Nucleus accumbens (tissue), 56 donors: ENCODE measurements around the gene CPZ.

Experiments
- DNase-seq, 56 donors: peaks; one replicate each; lab custom pipeline; 2025; lab: John Stamatoyannopoulos, UW

The CPZ gene

GRCh38 chr4:8579526-8580320, 12.8 kb upstream of the CPZ start:
- no peak for DNase-seq

DNA sequence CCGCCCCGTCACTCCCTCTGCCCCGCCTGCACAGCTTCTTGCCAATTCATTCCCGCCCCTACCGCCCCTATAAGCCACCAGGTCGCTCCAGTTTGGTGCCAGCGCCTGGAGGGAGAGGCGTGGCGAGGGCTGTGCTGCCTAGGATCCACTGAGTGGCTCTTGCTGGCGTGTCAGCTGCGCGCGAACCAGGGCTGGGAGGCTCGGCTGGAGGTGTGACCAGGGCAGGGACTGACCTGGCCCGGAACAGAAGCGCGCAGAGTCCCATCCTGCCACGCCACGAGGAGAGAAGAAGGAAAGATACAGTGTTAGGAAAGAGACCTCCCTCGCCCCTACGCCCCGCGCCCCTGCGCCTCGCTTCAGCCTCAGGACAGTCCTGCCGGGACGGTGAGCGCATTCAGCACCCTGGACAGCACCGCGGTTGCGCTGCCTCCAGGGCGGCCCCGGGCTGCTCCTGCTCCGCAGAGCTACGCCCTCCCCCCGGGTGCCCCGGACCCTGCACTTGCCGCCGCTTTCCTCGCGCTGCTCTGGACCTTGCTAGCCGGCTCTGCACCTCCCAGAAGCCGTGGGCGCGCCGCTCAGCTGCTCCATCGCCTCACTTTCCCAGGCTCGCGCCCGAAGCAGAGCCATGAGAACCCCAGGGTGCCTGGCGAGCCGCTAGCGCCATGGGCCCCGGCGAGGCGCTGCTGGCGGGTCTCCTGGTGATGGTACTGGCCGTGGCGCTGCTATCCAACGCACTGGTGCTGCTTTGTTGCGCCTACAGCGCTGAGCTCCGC, 12.1 kb upstream of the CPZ start, which contains the start of gene GPR78:
Gene GPR78 (plus strand): TSS at position 72 of the 773 bp plus-strand sequence. CDS start 591 bp downstream, at position 663.
- peak in 1 of 56 donors; percentile 12 for DNase-seq

- no peak for DNase-seq
These were observed 11.3 kb upstream of the CPZ start for GRCh38 chr4:8581094-8581861.

DNA sequence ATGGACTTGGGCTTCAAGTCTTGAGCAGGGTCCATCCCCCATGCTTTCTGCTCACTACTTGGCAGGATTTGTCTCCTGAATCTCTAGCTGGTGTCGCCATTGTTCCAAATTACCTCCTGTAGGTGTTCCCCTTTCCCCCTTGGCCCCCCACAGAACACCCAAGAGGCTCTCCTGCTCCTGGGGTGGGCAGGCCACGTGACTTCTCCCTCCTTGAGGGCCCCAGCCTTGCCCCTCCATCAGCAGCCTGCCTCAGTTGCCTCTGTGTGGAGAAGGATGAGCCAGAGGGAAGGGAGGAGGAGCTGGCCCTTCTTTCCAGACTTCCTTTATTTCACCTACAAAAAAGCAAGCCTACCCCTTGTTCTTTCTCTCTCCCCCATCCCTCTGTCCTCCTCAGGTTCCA, 10.5 kb upstream of the CPZ start:
- DNase-seq = no peak

- no peak for DNase-seq
These were observed 10.1 kb upstream of the CPZ start for GRCh38 chr4:8582436-8582835.

GRCh38 chr4:8582941-8583654, 9.5 kb upstream of the CPZ start:
- no peak for DNase-seq

DNA sequence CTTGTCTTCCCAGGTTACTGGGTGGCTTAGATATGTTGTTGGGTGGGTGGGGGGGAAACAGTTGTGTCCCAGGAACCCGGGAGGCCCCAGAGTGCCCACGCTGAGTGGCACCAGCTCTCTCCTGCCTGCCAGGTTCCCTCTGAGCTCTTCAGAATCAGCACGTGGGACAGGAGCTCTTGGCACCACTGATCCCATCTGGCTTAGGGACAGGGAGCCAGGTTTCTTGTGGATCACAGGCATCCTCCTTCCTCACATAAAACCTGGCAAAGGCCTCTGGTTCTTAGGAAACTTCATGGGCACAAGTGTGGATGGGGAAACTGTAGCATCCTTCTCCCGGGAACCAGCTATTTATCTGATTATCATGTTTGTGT, 8.9 kb upstream of the CPZ start:
- no peak for DNase-seq

- no peak for DNase-seq
These were observed 7.4 kb upstream of the CPZ start for GRCh38 chr4:8585186-8585585.

GRCh38 chr4:8585721-8586212, 6.8 kb upstream of the CPZ start:
- no peak for DNase-seq

DNA sequence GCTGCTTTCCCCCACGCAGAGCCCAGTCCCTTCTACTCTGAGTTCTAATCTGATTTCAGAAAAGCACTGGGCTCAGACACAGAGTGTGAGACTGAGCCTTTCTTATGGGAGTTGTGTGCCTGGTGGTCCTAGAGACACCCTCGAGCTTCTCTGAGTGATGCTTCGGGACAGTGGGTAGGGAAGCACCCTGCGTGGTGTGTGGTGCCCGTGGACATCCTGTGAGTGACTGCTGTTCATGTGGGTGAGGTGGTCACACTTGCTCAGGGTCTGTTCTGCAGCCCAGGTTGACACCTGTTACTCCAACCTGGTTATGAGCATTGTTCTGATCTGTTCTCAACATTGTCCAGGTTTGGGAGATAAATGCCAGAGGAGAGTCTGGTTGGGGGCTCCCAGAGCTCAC, 6.3 kb upstream of the CPZ start:
- DNase-seq = no peak

DNA sequence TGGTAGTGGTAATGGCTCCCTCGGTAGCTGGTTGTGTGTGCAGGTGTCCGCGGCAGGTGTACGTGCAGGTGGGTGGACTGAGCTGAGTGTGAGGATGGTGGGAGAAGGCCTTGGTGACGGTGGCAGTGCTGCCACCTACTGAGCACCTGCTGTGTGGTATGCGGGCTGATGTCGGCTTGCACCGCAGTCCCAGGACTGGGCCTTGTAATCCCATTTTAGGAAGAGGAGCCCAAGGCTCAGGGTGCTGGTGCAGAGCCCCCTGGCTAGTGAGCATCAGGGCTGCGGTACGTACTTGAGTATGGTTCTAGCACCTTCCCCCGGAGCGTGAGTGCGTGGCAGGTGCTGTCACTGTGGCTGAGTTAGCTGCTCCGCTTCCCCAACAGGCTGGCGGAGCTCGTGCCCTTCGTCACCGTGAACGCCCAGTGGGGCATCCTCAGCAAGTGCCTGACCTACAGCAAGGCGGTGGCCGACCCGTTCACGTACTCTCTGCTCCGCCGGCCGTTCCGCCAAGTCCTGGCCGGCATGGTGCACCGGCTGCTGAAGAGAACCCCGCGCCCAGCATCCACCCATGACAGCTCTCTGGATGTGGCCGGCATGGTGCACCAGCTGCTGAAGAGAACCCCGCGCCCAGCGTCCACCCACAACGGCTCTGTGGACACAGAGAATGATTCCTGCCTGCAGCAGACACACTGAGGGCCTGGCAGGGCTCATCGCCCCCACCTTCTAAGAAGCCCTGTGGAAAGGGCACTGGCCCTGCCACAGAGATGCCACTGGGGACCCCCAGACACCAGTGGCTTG, 5.7 kb upstream of the CPZ start:
- DNase-seq = peak in 1 of 56 donors; percentile 13

GRCh38 chr4:8587469-8588195, 4.9 kb upstream of the CPZ start:
- no peak for DNase-seq

GRCh38 chr4:8588196-8588470, 4.4 kb upstream of the CPZ start:
- no peak for DNase-seq

- DNase-seq = no peak
These were observed 3.2 kb upstream of the CPZ start for GRCh38 chr4:8589336-8589735.

- no peak for DNase-seq
These were observed 2.6 kb upstream of the CPZ start for GRCh38 chr4:8589823-8590545.

DNA sequence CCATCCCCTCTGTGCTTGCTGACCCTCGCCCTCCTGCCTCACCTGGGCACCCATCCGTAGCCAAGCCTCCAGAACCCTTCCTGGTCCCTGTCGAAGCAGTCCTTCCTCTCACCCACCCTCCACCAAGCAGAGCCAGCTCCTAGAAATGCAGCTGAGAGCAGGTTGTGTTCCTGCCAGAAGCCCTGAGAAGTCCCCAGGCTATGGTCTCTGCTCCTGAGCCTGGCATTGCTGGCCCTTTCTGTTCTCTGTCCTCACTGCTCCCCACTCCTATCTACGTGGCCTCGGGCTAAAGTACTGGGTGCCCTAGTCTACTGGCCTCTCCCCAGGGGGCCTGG, 2.1 kb upstream of the CPZ start:
- DNase-seq = no peak

- DNase-seq = no peak
These were observed 1.5 kb upstream of the CPZ start for GRCh38 chr4:8591114-8591513.

DNA sequence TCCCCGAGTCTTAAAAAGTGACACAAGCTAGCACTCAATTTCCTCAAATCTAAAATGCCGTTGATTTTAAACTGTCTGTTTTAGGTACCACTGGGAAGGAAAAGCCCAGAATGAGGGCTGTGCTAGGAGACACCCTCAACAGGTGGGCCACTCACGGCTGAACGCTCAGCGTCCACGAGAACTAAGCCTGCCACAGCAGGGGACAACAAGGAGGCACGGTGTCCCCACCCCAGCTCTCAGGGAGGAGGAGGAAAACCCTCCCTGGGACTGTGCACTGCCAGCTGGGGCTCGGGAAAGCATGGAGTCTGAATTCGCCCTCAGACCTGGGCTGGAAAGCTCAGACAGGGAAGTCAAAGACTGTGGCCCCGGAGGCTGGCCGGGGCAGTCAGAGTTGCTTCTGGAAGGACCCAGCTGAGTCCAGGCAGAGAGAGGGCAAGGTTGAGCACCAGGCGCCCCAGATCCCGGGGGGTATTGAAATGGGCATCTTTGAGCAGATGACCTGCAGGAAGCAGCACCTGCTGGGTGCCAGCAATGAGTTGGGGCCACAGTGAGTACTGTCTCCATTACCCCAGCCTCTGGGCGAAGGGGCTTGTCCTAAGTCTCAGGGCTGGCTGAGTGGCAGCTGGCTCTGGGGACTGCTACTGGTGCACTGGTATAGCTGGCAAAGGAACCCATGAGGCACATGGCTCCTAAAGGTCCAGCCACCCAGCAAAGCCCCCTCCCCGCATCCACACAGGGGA, 769 bp upstream of the CPZ start:
- no peak for DNase-seq
